ES-I3 (cell line): ENCODE data around the gene NOA1.

Experiments used
- H3K36me3 ChIP-seq: 2 replicates; pipeline ENCODE4 v1.6.1; 2013; ENCODE audit warnings: mild to moderate bottlenecking, low read length, control low read depth, moderate library complexity; ENCODE audit not compliant: insufficient read depth
- H3K4me1 ChIP-seq: 2 replicates; pipeline ENCODE4 v1.6.1; 2013; ENCODE audit warnings: mild to moderate bottlenecking, control low read depth, low read length; ENCODE audit not compliant: insufficient read depth
- H3K9ac ChIP-seq: 2 replicates; pipeline ENCODE4 v1.6.1; 2013; ENCODE audit warnings: low read depth, mild to moderate bottlenecking, low read length, moderate library complexity
- H3K9me3 ChIP-seq: 2 replicates; pipeline ENCODE4 v1.6.1; 2013; ENCODE audit warnings: mild to moderate bottlenecking, low read length, moderate library complexity; ENCODE audit not compliant: control insufficient read depth, insufficient read depth

Gene NOA1

GRCh38 chr4:56977321-56978012 is at the start of gene NOA1:
NOA1 (minus strand) TSS chr4:56977606; CDS start chr4:56977585, 21 bp downstream.
- peaks cover 10% of the 10 kb centered on the region for H3K36me3 ChIP-seq
- H3K9me3 ChIP-seq = no peaks in the 10 kb centered on the region
- H3K4me1 ChIP-seq = no peaks in the 10 kb centered on the region; the same call in 1 of the 2 replicates
- peak within 1 kb of the TSS; percentile 100 for H3K9ac ChIP-seq

GRCh38 chr4:57023104-57023503 is 45.7 kb upstream of the NOA1 start:
- no peaks in the 10 kb centered on the region for H3K9me3 ChIP-seq
- H3K36me3 ChIP-seq = peaks cover 27% of the 10 kb centered on the region
- H3K9ac ChIP-seq = no peak overlapping the region
- no peaks in the 10 kb centered on the region for H3K4me1 ChIP-seq

- Histone ChIP-seq H3K4me1 (no peaks in the 10 kb centered on the region), H3K9ac (no peak overlapping the region), H3K36me3 (peaks cover 37% of the 10 kb centered on the region)
Measured at GRCh38 chr4:57020467-57021101, 43.2 kb upstream of the NOA1 start.

GRCh38 chr4:57018980-57019379 is 41.6 kb upstream of the NOA1 start:
- Histone ChIP-seq H3K9ac (no peak overlapping the region), H3K36me3 (peaks cover 30% of the 10 kb centered on the region), H3K9me3 (no peaks in the 10 kb centered on the region), H3K4me1 (no peaks in the 10 kb centered on the region)

More at GRCh38 chr4:57020467-57021101, 43.2 kb upstream of the NOA1 start:
- no peaks in the 10 kb centered on the region for H3K9me3 ChIP-seq

- H3K9me3 ChIP-seq = no peaks in the 10 kb centered on the region
- peaks cover 29% of the 10 kb centered on the region for H3K36me3 ChIP-seq
- H3K9ac ChIP-seq = no peak overlapping the region
- H3K4me1 ChIP-seq = no peaks in the 10 kb centered on the region
Measured at GRCh38 chr4:57013543-57014120, 36.2 kb upstream of the NOA1 start.

- Histone ChIP-seq H3K36me3 (peaks cover 19% of the 10 kb centered on the region), H3K4me1 (no peaks in the 10 kb centered on the region), H3K9ac (no peak overlapping the region), H3K9me3 (no peaks in the 10 kb centered on the region)
Measured at GRCh38 chr4:56999751-57000150, 22.3 kb upstream of the NOA1 start.

GRCh38 chr4:56995525-56995924 is 18.1 kb upstream of the NOA1 start:
- peaks cover 19% of the 10 kb centered on the region for H3K36me3 ChIP-seq
- no peak overlapping the region for H3K9ac ChIP-seq
- no peaks in the 10 kb centered on the region for H3K9me3 ChIP-seq
- no peaks in the 10 kb centered on the region for H3K4me1 ChIP-seq

- Histone ChIP-seq H3K9ac (no peak overlapping the region), H3K9me3 (no peaks in the 10 kb centered on the region), H3K4me1 (no peaks in the 10 kb centered on the region), H3K36me3 (peaks cover 12% of the 10 kb centered on the region)
Measured at GRCh38 chr4:56990109-56990905, 12.9 kb upstream of the NOA1 start.

GRCh38 chr4:56986952-56987351 is 9.5 kb upstream of the NOA1 start:
- Histone ChIP-seq H3K36me3 (peaks cover 8% of the 10 kb centered on the region), H3K4me1 (no peaks in the 10 kb centered on the region)

GRCh38 chr4:56986192-56986591 is 8.8 kb upstream of the NOA1 start:
- H3K9ac ChIP-seq = no peak overlapping the region
- no peaks in the 10 kb centered on the region for H3K4me1 ChIP-seq
- H3K9me3 ChIP-seq = no peaks in the 10 kb centered on the region
- H3K36me3 ChIP-seq = peaks cover 8% of the 10 kb centered on the region

More at GRCh38 chr4:56986952-56987351, 9.5 kb upstream of the NOA1 start:
- H3K9ac ChIP-seq = no peak overlapping the region
- no peaks in the 10 kb centered on the region for H3K9me3 ChIP-seq

GRCh38 chr4:56981795-56982201 is 4.4 kb upstream of the NOA1 start:
- no peaks in the 10 kb centered on the region; the same call in 1 of the 2 replicates for H3K4me1 ChIP-seq
- peaks cover 4% of the 10 kb centered on the region; the same call in 1 of the 2 replicates for H3K36me3 ChIP-seq
- no peak overlapping the region for H3K9ac ChIP-seq
- no peaks in the 10 kb centered on the region for H3K9me3 ChIP-seq

GRCh38 chr4:56979421-56980072 is 2.1 kb upstream of the NOA1 start:
- peaks cover 2% of the 10 kb centered on the region for H3K36me3 ChIP-seq
- H3K4me1 ChIP-seq = no peaks in the 10 kb centered on the region; the same call in 1 of the 2 replicates
- H3K9me3 ChIP-seq = no peaks in the 10 kb centered on the region
- H3K9ac ChIP-seq = peak overlapping the region; percentile 100; the same call in 1 of the 2 replicates

GRCh38 chr4:56978750-56979303 is 1.4 kb upstream of the NOA1 start, which contains the start of gene POLR2B:
POLR2B (plus strand) TSS chr4:56978896; CDS start chr4:56978986, 90 bp downstream.
- no peaks in the 10 kb centered on the region for H3K9me3 ChIP-seq
- H3K9ac ChIP-seq = peak within 1 kb of the TSS; percentile 100
- no peaks in the 10 kb centered on the region; the same call in 1 of the 2 replicates for H3K4me1 ChIP-seq
- peaks cover 2% of the 10 kb centered on the region for H3K36me3 ChIP-seq
